A549 (cell line): ENCODE results near the gene PREX1. TPM values are rescaled to one million over a fixed set of nuclear protein-coding genes. Genes with fewer than 3 reads are reported as not detected.

Experiments used
- ATAC-seq, 2 experiments: fragments of 200-7000 bp in 1 of 2; fragments of >200 bp in 1 of 2; cut with Nextera tagmentation in 1 of 2; cut with Tn5 transposase in 1 of 2; 3 replicates each; pipeline versions ENCODE4 v1.8.0 to v1.9.1; 2018 to 2020; ENCODE audit warnings: mild to moderate bottlenecking in 1 of 2, moderate library complexity in 1 of 2
- CTCF ChIA-PET: fragments of 300-600 bp; sonication (Branson Sonifier 250); formaldehyde crosslinking; extraction: SDS; loops from one replicate; lab custom pipeline; 2021; ENCODE audit warnings: antibody characterized with exemption, inconsistent platforms; lab: Yijun Ruan, JAX
- POLR2A ChIA-PET: fragments of 350-600 bp; formaldehyde crosslinking; extraction: SDS; loops from one replicate; lab custom pipeline; 2021; ENCODE audit warnings: antibody characterized with exemption, inconsistent platforms; lab: Yijun Ruan, JAX
- DNase-seq, 2 experiments: peaks; one replicate each; pipeline versions ENCODE4 v3.0.0 to v3.0.0-alpha.2; 2011 to 2016; ENCODE audit warnings: low read depth in 1 of 2, low spot score in 1 of 2
- FAIRE-seq: peaks from 2 replicates; lab custom pipeline; 2011; peaks lifted over from hg19 to GRCh38; lab: Jason Lieb, UNC
- H3K27ac ChIP-seq, 2 experiments: fragments of >200 bp; sonication (Bioruptor Twin); formaldehyde crosslinking; 3 replicates each; pipeline ENCODE4 v1.5.1; 2016 to 2017
- H3K4me1 ChIP-seq: fragments of >200 bp; sonication (Bioruptor Twin); formaldehyde crosslinking; 3 replicates; pipeline ENCODE4 v1.6.1; 2016
- H3K4me2 ChIP-seq: fragments of >200 bp; sonication (Bioruptor Twin); formaldehyde crosslinking; 3 replicates; pipeline ENCODE4 v1.6.1; 2016
- H3K4me3 ChIP-seq: fragments of >200 bp; sonication (Bioruptor Twin); formaldehyde crosslinking; 3 replicates; pipeline ENCODE4 v1.5.1; 2016
- H3K9me3 ChIP-seq: fragments of >200 bp; sonication (Bioruptor Twin); formaldehyde crosslinking; 3 replicates; pipeline ENCODE4 v1.6.1; 2016
- CBX2 ChIP-seq: fragments of 200-600 bp; sonication (generic); IDR thresholded peaks from 2 replicates; pipeline ENCODE4 v1.6.1; 2016; ENCODE audit warnings: low read depth, mild to moderate bottlenecking, borderline replicate concordance
- CTCF ChIP-seq: fragments of >200 bp; sonication (Bioruptor Twin); formaldehyde crosslinking; IDR thresholded peaks from 3 replicates; pipeline ENCODE4 v1.5.1; 2016
- GATA3 ChIP-seq: IDR thresholded peaks from 2 replicates; pipeline ENCODE4 v1.6.1; 2012; ENCODE audit warnings: borderline replicate concordance
- HEYL ChIP-seq: fragments of 250-450 bp; sonication (Bioruptor Pico); IDR thresholded peaks from 2 replicates; pipeline ENCODE4 v1.8.0; 2021; ENCODE audit warnings: mild to moderate bottlenecking, moderate library complexity
- HOXB5 ChIP-seq: fragments of 250-450 bp; sonication (Bioruptor Pico); IDR thresholded peaks from 2 replicates; pipeline ENCODE4 v1.5.0; 2020; ENCODE audit warnings: mild to moderate bottlenecking, moderate library complexity
- JUNB ChIP-seq: fragments of >200 bp; sonication (Bioruptor Twin); formaldehyde crosslinking; IDR thresholded peaks from 2 replicates; pipeline ENCODE4 v1.6.1; 2016
- MAX ChIP-seq: IDR thresholded peaks from 2 replicates; pipeline ENCODE4 v1.6.1; 2012
- MAZ ChIP-seq: fragments of 150-350 bp; IDR thresholded peaks from 2 replicates; pipeline ENCODE4 v1.6.1; 2014; ENCODE audit warnings: antibody characterized with exemption, low read depth, low read length, borderline replicate concordance
- MYC ChIP-seq: IDR thresholded peaks from 2 replicates; pipeline ENCODE4 v1.6.1; 2012; ENCODE audit warnings: mild to moderate bottlenecking, inconsistent platforms, low read length, improper control_type of control experiment, borderline replicate concordance
- NR3C1 ChIP-seq: fragments of >200 bp; sonication (Bioruptor Twin); formaldehyde crosslinking; IDR thresholded peaks from 3 replicates; pipeline ENCODE4 v1.6.1; 2017
- PHF8 ChIP-seq: fragments of 200-600 bp; sonication (generic); IDR thresholded peaks from 2 replicates; pipeline ENCODE4 v1.6.1; 2016; ENCODE audit warnings: low read depth, mild to moderate bottlenecking, antibody characterized with exemption, moderate library complexity, borderline replicate concordance
- POLR2AphosphoS2 ChIP-seq: conservative IDR thresholded peaks from 2 replicates; pipeline ENCODE4 v1.6.1; 2012; ENCODE audit warnings: low read length, improper control_type of control experiment, inconsistent platforms
- RAD21 ChIP-seq, 2 experiments: fragments of >200 bp in 1 of 2; sonication (Bioruptor Twin) in 1 of 2; formaldehyde crosslinking in 1 of 2; IDR thresholded peaks in 1 of 2; conservative IDR thresholded peaks in 1 of 2; 2 replicates in 1 of 2; 3 replicates in 1 of 2; pipeline ENCODE4 v1.6.1; 2012 to 2018; ENCODE audit warnings: inconsistent platforms in 1 of 2
- RARB ChIP-seq: fragments of 250-450 bp; sonication (Bioruptor Pico); IDR thresholded peaks from 2 replicates; pipeline ENCODE4 v1.8.0; 2021; ENCODE audit warnings: mild to moderate bottlenecking, moderate library complexity
- TFCP2L1 ChIP-seq: fragments of 250-450 bp; sonication (Bioruptor Pico); IDR thresholded peaks from 2 replicates; pipeline ENCODE4 v1.5.0; 2021; ENCODE audit warnings: mild to moderate bottlenecking
- TP53 ChIP-seq: fragments of 250-450 bp; sonication (Bioruptor Pico); IDR thresholded peaks from 2 replicates; pipeline ENCODE4 v1.5.0; 2021; ENCODE audit warnings: mild to moderate bottlenecking, moderate library complexity
- ZC3H11A ChIP-seq: fragments of 450-650 bp; IDR thresholded peaks from 2 replicates; pipeline ENCODE4 v1.6.1; 2014; ENCODE audit warnings: antibody characterized with exemption, mild to moderate bottlenecking
- ZNF302 ChIP-seq: fragments of 250-450 bp; sonication (Bioruptor Pico); IDR thresholded peaks from 2 replicates; pipeline ENCODE4 v1.9.0; 2021; ENCODE audit warnings: inconsistent platforms, mild to moderate bottlenecking, moderate library complexity
- WGBS: methylation state at CpG from one replicate; pipeline ENCODE4 v1.1.6; 2017; ENCODE audit errors: missing lambda C conversion rate; 5-methylcytosine and 5-hydroxymethylcytosine counted together
- polyA plus RNA-seq, 4 experiments: library from polyadenylated mRNA; depleted of rRNA in 3 of 4; stranded (reverse); fragments of >200 nt; fragmentation: RNase III in 1 of 4; extraction: RNeasy Plus Mini Kit Qiagen cat#74134 plus additional on column Dnase treatment in 1 of 4; gene quantifications; 2 replicates in 3 of 4; 3 replicates in 1 of 4; pipeline ENCODE4 v1.2.3, GENCODE V29; 2011 to 2017
- TF ChIP-seq, protein P1 (sequence below): fragments of 200-600 bp; sonication (generic); IDR thresholded peaks from 2 replicates; pipeline ENCODE4 v1.6.1; 2016; ENCODE audit warnings: antibody characterized with exemption, mild to moderate bottlenecking, moderate library complexity
- TF ChIP-seq, protein P2 (sequence below): fragments of 450-650 bp; IDR thresholded peaks from 2 replicates; pipeline ENCODE4 v1.6.1; 2014; ENCODE audit warnings: antibody characterized with exemption

PREX1 gene
- polyA plus RNA-seq, 2 of the 4 experiments (the other 2 are of a cell fraction), result 3.6 to 4.2 TPM

DNA sequence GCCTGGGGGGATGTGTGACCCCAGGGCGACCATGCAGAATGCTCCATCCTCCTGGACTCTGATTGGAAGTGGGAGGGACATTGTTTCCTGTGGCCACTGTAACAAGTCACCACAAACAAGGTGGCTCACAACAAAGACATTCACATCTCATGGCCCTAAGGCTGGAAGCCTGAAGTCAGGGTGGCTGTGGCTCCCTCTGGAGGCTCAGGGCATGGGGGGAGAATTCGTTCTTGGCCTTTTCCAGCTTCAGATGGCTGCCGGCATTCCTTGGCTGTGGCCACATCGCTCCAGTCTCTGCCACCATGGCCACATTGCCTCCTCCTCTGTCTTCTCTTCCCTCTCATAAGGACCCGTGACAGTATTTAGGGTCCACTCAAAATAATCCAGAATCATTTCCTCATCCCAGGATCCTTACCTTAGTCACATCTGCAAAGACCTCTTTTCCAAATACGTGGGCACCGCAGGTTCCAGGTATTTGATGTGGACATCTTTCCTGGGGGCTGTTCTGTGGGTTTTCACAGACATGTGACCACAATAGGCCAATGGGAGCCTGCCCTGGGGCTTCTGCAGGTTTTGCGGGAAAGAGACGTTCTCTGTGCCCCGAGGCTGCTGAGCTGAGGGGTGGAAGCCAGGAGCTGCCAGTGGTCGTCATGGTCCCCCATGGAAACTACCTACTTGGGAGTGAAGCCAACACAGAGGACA lies 249.3 kb downstream of the PREX1 start:
- ChIA-PET CTCF (interaction anchor here (1.4 to 1.9 kb wide), 2 partner anchors 42 to 793 kb away, joined by 4 to 9 read pairs; no protein-coding TSS in a partner anchor), POLR2A (no interaction called here)
- H3K9me3 ChIP-seq, result no peaks in the 10 kb centered on the region
- ATAC-seq, result peak in 1 of 2 experiments; percentile 28; a peak in 1 of 6 replicates
- H3K4me3 ChIP-seq, result no peak overlapping the region
- no peak for FAIRE-seq
- H3K27ac ChIP-seq, result no peak overlapping the region
- TF ChIP-seq RAD21 (conservative IDR thresholded peaks at IDR 0.05 in 1 of 2, IDR thresholded peaks at IDR 0.05 in 1 of 2), result peak in 1 of 2 experiments; percentile 22; a peak in 1 of 5 replicates
- TF ChIP-seq ZC3H11A, result no peak
- DNase-seq, result peak in 1 of 2 experiments; percentile 14
- no peak overlapping the region for H3K4me2 ChIP-seq
- 56% methylated on average over 11 of the region's 11 CpGs for WGBS
- no peaks in the 10 kb centered on the region for H3K4me1 ChIP-seq

DNA sequence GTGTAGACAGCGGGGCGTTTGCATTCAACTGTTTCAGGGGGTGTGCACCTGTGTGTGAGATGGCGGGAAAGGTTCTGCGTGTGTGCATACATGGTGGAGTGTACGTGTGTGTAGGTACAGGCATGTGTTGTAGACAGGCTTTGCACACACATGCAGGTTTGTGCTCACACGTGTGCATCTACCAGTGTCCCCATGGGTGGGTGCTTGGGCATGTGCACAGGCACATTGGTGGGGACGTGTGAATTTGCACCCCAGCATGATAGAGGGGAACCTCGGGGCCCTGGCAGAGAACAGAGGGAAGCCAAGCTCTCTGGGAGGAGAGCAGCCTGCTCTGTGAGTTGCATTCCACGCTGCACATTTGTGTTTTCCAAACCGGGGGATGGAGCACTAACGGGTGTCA lies 250.2 kb downstream of the PREX1 start:
- no peak overlapping the region for H3K27ac ChIP-seq
- no peak for FAIRE-seq
- DNase-seq, result no peak
- no peak overlapping the region for H3K4me3 ChIP-seq
- ChIA-PET POLR2A (no interaction called here), CTCF (no interaction called here)
- WGBS, result 43% methylated on average over 11 of the region's 11 CpGs
- no peaks in the 10 kb centered on the region for H3K4me1 ChIP-seq
- no peaks in the 10 kb centered on the region for H3K9me3 ChIP-seq
- H3K4me2 ChIP-seq, result no peak overlapping the region
- no peak for TF ChIP-seq POLR2AphosphoS2
- TF ChIP-seq, protein P1, sequence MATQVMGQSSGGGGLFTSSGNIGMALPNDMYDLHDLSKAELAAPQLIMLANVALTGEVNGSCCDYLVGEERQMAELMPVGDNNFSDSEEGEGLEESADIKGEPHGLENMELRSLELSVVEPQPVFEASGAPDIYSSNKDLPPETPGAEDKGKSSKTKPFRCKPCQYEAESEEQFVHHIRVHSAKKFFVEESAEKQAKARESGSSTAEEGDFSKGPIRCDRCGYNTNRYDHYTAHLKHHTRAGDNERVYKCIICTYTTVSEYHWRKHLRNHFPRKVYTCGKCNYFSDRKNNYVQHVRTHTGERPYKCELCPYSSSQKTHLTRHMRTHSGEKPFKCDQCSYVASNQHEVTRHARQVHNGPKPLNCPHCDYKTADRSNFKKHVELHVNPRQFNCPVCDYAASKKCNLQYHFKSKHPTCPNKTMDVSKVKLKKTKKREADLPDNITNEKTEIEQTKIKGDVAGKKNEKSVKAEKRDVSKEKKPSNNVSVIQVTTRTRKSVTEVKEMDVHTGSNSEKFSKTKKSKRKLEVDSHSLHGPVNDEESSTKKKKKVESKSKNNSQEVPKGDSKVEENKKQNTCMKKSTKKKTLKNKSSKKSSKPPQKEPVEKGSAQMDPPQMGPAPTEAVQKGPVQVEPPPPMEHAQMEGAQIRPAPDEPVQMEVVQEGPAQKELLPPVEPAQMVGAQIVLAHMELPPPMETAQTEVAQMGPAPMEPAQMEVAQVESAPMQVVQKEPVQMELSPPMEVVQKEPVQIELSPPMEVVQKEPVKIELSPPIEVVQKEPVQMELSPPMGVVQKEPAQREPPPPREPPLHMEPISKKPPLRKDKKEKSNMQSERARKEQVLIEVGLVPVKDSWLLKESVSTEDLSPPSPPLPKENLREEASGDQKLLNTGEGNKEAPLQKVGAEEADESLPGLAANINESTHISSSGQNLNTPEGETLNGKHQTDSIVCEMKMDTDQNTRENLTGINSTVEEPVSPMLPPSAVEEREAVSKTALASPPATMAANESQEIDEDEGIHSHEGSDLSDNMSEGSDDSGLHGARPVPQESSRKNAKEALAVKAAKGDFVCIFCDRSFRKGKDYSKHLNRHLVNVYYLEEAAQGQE, result no peak
- no peak for TF ChIP-seq HOXB5 (CRISPR knock-in tag)
- TF ChIP-seq ZC3H11A, result no peak
- no peak for TF ChIP-seq MAZ
- no peak for TF ChIP-seq NR3C1
- TF ChIP-seq CBX2, result no peak
- TF ChIP-seq HEYL (CRISPR knock-in tag), result no peak
- no peak for TF ChIP-seq GATA3
- no peak for TF ChIP-seq RARB (CRISPR knock-in tag)
- TF ChIP-seq TP53, result no peak
- TF ChIP-seq, protein P2, sequence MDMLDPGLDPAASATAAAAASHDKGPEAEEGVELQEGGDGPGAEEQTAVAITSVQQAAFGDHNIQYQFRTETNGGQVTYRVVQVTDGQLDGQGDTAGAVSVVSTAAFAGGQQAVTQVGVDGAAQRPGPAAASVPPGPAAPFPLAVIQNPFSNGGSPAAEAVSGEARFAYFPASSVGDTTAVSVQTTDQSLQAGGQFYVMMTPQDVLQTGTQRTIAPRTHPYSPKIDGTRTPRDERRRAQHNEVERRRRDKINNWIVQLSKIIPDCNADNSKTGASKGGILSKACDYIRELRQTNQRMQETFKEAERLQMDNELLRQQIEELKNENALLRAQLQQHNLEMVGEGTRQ, result no peak
- no peak for TF ChIP-seq MAX
- TF ChIP-seq PHF8, result no peak
- no peak for TF ChIP-seq JUNB
- TF ChIP-seq TFCP2L1 (CRISPR knock-in tag), result no peak
- no peak for TF ChIP-seq MYC
- no peak for TF ChIP-seq CTCF
- no peak for TF ChIP-seq ZNF302 (CRISPR knock-in tag)
- ATAC-seq, result no peak
